HK-2 (cell line): ENCODE results near the gene LCN6.
"Not testable (repeated sequence)": the region's sequence is repeated elsewhere in the genome, so short reads cannot be mapped to it uniquely, and the experiment has no call there.

Experiments
- DNase-seq: peaks from one replicate; pipeline ENCODE4 v3.0.0-alpha.2; 2018; ENCODE audit not compliant: unreplicated experiment

The LCN6 gene

DNA sequence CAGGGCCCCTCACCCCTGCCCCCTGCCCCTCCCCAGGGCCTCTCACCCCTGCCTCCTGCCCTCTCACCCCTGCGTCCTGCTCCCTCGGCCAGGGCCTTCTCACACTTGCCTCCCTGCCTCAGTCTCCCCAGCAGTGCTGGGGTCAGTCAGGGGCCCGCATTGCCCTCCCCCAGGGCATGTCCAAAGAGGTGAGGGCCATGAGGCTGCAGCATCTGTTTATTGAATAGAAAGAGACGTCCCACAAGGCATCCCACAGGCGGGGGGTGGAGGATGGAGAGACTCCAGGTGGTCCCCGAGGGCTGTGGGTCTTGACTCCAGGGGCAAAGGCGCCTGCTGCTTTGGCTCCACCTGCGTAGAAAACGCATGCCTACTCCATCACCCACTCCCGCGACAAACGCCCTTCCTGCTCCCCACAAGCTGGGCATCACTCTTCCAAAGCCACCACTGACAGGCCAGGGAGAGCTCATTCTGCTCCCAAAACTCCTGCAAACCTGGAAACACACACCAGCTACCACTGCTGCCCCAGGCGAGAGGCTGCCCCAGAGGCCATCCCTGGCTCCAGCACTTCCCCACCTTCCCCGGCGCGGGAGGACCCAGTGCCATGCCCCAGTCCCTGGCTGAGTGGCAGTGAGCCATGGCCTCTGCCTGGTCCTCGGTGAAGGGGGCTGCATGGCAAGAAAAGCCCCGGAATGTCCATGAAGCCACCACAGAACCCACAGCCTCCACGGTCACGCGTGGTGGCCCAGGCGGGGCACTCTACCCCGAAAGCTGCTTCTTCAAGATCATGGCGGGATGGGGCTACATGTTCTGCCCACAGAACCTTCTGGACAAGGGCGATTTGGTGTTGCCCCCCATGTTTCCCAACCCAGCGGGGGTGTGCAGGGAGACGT is 11.4 kb upstream of the LCN6 start:
- DNase-seq, result no peak

DNA sequence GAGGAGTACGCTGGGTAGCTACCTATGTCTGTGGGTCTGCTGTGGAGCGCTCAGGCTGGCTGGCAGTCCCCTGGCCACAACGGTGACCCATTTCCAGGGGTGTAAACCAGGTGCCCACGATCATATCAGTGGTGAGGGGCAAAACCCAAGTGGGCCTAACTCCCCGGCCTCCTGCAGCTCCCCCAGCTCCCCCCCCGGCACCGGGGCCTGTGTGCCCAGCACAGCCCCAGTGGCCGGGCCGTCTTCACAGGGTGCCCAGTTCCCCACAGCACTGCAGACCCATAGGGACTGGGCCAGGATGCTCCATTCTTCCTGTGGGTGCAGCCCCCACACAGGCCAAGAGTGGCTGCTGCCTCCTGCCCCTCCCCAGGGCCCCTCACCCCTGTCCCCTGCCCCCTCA is 10.7 kb upstream of the LCN6 start:
- no peak for DNase-seq

DNA sequence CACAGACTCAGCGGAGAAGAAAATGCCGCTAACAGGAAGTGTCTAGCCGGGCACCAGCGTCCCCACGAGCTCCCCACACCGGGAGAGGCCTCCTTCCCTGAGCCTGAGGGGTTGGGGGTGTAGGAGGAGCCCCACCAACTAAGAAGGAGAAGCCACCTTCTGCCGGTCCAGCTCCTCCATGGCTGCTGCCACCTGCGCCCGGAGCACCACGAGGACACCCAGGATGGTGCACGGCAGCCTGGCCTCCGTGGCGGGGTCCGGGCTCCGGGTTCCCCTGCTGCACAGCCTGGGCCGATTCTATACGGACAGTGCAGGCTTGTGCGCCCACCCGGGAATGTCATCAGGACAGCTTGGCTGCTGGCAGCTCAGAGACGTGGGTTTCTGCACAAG is 9.4 kb upstream of the LCN6 start:
- DNase-seq, result no peak

DNA sequence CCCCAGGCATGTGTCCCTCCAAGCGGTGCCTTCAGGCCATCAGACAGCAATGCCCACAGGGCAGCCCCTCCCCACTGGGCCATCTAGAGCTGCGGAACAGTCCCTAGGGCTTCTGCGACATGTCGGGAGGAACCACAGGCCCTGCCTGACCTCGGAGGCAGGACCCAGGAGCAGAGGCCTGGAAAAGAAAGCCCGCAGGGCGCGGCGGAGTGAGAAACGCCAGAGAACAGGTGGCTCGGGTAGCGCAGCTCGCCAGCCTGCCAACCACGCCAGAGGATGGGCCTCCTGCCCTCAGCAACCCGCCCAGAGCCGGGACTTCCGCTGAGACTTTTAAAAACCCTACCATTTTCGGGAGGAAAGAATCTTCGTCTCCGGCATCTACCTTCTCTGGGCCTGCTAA is 9.0 kb upstream of the LCN6 start:
- DNase-seq, result no peak

DNA sequence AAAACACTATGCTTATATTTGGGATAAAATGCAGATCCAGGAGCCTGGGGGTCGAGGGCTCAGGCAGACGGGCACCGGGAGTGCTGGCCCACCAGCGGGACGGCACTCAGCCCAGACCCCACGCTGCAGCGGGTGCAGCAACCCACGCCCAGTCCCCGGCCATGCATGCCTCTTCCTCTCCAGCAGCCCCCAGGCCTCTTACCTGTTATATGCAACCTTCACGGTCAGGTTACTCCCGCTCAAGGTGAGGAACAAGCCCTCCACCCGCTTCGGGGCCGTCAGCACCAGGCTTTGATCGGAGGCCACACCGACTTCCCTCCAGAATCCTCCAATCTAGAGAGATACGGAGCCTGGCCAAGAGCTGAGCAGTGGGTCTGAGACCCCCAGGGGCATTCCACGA is 8.5 kb upstream of the LCN6 start:
- DNase-seq, result no peak

DNA sequence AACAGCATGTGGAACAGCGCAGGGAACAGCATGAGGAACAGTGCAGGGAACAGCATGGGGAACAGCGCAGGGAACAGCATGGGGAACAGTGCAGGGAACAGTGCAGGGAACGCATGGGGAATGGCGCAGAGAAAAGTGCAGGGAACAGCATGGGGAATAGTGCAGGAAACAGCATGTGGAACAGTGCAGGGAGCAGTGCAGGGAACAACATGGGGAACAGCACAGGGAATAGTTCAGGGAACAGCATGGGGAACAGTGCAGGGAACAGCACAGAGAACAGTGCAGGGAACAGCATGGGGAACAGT is 7.8 kb upstream of the LCN6 start:
- no peak for DNase-seq

DNA sequence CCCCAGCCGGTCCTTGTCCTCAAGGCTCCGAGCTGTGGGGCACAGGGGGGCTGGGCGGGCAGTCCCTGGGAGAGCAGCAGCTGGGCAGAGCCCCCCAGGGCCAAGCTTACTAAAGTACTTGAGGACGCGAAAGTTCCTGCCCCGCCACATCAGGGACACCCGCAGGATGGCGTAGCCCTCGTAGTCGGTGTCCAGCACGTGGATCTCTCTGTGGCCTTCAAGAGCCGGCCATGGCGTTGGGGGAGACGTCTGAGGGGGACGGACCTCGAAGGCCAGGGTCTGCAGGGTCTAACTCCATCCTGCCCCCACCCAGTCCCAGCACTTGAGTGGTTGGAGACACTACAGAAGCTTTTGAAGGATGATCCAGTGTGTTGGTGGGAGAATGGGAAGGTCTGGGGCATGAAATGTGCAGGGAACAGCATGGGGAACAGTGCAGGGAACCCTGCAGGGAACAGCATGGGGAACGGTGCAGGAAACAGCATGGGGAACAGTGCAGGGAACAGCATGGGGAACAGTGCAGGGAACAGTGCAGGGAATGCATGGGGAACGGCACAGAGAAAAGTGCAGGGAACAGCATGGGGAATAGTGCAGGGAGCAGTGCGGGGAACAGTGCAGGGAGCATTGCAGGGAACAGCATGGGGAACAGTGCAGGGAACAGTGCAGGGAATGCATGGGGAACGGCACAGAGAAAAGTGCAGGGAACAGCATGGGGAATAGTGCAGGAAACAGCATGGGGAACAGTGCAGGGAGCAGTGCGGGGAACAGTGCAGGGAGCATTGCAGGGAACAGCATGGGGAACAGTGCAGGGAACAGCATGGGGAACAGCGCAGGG is 7.2 kb upstream of the LCN6 start:
- not testable (repeated sequence) for DNase-seq

DNA sequence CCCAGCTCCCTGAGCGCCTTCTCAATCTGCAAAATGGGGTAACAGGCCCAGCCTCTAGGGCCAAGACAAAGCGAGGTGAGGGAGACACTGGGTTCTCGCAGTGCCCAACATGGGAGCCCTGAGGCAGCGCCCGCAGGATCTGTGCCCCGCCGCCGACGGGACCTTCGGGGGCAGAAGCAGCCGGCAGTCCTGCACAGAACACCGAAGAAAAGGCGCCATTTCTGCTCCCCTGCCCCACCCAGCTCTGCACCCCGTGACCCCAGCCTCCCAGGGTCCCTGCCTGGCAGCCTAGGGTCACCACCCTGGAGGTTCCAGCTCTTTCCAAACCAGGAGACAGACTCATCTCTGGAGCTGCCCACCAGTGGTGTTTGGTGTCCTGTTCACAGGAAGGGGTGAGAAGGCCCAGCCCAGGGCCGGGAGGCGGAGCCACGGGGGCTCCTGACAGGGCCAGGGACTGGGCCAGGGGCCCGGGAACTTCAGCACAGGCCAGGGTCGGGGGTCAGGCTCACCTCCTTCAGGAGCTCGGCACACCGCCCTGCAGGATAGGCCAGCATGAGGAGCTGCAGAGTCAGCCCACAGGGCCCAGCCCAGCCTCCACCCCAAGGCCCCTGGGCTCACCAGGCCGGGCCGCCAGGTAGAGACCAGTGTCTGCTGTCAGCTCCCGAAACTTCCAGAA is 6.4 kb upstream of the LCN6 start:
- no peak for DNase-seq

DNA sequence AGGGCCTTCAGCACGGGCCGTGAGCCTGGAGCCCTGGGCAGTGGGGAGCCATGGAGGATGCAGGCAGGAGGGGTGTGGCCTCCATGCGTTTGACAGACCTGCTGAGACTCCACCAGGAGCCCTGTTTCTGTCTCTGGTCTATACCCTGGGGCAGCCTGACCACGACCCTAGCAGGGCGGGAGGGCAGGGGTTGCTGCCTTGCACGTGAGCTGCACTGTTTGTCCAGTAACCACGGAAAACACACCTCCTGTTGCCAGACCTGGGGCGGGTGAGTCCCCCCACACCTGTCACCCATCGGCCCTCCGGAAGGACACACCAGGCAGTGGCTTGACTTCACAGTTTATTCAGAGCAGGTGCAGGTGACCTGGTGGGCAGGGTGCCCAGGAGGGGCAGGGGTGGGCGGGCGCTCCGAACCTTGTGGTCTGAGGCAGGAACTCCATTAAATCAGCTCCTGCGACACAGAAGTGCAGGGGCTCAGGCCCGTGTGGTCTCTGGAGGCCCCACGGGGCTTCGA is 5.8 kb upstream of the LCN6 start:
- no peak for DNase-seq

DNA sequence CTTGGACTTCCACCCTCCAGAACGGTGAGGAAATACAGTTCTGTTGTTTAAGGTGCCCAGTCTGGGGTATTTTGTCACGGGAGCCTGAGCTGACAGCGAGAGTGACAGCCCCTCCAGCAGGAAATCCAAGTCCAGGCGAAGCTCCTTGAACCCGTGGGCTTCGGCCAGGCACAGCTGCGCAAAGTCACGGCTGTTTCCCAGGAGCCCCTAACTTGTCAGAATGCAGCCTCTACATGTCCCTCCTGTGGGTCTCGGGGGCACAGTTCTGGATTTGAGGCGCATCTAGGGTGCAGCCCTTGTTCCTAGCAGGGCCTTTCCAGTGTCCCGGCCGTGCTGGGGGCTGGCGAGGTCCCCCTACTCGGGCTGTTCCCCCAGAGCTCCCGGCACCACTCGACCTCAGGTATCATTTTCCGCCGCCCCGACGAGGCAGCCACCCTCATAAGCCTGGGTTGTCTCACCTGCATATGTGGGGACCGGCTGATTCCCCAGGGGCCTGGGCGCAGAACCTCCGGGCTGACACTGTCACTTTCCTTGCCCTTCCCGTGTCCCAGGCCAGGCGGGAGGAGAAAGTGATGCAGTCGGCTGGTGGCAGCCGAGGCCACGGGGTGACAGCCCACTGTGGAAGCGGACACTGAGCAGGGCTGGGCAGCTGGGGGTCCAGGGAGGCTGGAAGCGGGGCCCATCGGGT is 5.2 kb upstream of the LCN6 start:
- DNase-seq, result no peak

DNA sequence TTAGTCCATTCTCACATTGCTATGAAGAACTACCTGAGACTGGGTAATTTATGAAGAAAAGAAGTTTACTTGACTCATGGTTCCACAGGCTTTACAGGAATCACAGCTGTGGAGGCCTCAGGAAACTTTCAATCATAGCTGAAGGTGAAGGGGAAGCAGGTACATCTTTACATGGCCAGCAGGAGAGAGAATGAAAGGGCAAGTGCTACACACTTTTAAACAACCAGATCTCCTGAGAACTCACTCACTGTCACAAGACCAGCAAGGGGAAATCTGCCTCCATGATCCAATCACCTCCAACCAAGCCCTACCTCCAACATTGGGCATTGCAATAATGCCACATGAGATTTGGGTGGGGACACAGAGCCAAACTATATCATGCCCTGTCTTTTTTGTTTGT is 3.5 kb upstream of the LCN6 start:
- DNase-seq, result no peak

DNA sequence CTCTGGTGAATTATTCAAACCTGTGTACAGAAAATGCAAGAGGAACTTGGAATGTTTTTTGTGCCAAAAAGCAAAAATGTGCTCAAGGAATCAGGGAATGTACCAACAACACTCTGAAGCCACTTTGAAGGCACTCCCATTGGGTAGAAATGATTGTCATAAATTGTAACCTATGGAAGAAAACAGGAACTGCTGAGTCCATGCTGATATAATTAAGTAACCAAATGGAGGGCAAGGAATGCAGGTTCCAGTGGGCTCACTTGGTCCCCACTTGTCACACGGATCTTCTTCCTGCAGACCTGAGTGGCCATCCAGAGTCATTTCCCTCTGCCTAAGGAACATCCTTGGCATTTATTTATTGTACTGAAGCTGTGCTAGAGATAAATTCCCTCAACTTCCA is 2.9 kb upstream of the LCN6 start:
- DNase-seq, result no peak

DNA sequence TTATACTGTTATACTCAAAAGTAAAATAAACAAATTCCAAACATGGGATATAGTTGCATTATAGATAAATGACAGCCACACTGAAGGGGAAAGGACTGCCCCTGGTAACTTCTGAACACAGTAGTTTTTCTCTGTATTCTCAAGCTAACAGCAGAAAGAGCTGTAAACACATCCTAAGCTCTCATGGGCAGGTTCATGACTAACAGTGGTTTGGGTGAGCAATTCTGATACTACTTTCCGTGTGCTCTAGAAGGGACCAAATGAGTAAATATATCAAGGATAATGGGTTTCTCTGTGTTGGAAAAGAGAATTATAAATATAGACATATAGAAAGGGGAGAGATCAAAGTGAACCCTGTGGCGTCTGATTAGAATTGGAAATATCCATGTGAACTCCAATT is 2.2 kb upstream of the LCN6 start:
- no peak for DNase-seq

DNA sequence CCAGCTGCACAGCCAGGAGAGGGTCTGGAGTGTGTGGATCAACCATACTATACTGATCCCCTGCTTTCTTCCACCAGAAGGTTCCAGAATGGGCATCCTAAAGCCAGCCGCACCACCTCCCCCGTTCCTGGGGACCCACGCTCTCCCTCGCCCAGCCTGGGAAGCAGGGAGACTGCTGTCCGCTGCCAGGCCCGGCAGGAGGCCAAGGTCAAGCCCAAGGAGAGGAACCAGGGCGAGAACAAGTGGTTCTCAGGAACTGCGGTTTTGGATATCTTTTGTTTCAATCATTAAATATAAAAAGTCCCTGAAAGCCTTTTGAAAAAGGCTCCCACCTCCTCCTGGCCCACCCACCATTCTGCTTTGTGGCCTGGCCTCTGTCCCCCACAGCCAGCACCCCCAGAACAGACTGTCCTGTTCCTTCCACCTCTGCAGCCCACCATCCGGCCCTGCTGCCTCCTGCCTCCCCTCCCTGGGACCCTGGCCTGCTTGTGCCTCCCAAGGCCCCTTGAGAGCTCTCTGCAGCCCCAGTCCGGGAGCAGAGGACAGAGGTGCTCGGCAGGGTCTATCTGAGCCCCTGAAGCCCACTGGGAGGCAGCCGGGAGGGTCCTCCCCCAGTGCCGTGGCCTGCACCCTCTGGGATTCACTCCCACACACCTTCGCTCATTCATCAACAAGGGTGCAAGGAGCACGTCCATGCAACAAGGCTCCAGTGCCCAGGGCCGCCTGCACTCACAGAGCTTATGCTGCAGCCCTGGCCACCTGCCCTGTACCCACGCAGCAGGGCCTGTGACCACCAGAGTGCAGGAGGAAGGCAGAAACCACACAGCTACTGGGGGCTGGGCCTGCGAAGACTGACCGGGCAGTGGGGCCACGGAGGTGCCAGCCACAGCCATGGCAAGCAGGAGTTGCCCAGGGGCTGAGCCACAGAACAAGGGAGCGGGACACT is 614 bp upstream of the LCN6 start:
- DNase-seq, result no peak

DNA sequence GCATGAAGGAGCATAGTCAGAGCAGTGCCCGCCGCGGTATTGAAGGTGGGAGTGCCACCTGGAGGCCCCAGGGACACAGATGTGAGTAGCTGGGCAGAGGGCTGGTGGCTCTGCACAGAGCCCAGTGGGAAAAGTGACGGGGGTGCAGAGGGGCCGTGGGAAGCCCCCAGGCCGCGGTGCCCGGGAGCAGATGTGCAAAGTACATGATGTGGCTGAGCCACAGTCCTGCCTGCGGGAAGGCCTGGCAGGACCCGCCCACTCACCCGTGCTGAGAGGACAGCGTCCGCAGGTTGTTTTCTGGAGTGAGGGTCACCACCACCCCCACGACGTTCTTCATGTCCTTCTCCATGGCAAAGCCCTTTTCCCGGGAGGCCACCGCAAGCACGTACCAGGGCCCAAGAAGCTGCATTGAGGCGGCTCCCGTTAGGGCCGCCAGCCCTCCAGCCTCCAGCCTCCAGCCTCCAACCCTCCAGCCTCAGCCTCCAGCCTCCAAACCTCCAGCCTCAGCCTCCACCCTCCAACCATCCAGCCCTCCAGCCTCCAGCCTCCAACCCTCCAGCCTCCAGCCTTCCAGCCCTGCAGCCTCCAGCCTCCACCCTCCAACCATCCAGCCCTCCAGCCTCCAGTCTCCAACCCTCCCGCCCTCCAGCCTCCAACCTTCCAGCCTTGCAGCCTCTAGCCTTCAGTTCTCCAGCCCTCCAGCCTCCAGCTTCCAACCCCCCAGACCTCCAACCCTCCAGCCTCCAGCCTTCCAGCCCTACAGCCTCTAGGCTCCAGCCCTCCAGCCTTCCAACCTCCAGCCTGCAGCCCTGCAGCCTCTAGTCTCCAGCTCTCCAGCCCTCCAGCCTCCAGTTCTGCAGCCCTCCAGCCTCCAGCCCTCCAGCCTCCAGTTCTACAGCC is 914 bp downstream of the LCN6 start:
- no peak for DNase-seq

DNA sequence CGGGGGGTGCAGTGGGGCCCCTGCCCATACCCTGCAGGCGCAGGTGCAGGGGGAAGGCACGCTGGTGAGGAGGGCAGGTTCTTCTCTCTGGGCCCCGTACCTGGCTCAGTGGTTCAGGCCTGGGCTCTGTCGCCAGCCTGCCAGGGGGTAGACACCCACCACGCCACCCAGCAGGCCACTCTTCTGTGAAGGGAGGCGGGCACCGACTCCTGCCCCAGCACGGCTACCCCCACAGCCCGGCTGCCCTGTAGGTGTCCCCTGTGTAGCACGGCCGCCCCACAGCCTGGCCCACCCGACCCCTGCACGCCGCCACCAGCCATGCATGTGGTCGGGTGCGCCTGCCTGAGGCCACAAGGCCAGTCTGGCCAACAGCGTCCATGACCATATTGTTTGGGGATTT is 1.7 kb downstream of the LCN6 start:
- no peak for DNase-seq

DNA sequence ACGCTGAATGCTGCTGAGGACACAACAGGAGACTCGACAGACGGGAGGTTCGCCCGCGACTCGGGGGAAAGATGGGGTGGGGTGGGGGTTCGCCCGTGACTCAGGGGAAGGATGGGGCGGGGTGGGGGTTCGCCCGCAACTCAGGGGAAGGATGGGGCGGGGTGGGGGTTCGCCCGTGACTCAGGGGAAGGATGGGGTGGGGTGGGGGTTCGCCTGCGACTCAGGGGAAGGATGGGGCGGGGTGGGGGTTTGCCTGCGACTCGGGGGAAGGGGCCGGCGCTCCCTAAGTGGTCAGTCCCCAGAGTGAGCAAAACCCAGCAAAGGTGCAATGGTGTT is 2.2 kb downstream of the LCN6 start:
- DNase-seq, result no peak

DNA sequence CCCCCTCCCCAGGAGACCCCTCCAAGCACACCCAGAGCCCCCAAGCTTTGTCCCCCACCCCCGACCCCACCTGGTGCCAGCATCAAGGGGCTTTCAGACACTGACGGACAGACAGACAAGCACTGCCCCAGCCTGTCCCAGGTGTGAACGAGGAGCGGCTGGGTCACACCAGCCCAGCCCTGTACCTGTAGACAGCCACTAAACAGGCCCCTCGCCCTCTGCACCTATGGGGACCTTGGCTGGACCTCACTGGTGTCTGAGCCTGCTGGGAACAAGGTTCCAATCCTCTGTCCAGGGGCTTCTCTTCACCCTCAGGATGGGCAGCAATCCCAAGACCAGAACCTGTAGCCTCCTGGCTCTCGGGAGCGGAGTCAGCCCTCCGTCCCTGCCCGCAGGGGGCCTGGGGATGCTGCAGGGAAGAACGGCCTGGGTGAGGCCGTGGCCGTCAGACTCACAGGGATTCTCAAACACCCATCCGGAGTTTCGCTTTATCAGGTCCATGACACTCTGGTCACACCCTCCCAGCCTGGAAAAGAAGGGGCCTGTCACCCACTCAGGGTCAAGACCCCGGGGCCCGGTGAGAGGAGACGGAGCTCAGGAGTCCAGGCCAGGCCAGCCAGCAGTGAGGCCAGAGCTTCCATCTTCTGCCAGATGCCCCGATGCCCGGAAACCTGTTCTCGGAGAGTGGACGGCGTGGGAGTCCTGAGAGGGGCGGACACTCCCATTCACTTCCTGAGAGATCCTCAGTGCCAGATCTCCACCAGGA is 2.8 kb downstream of the LCN6 start:
- no peak for DNase-seq

DNA sequence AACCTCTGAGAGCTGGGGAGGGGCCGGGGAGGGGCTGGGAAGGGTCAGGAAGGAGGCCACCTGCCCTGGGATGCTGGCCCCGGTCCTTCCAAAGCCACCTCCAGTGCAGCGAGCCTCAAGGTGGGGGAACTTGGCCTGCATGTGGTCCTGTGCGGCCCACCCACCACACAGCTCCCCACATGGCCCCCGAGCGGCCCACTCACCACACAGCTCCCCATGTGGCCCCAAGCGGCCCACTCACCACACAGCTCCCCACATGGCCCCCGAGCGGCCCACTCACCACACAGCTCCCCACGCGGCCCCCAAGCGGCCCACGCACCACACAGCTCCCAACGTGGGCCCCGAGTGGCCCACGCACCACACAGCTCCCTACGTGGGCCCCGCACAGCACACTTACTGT is 3.6 kb downstream of the LCN6 start:
- no peak for DNase-seq
